Adrenal gland (tissue), 12 donors: Measurements from ENCODE around the gene RAD51AP1. TPM values are rescaled to one million over a fixed set of nuclear protein-coding genes. Genes with fewer than 3 reads are reported as not detected.

Experiments
- DNase-seq, 7 donors: peaks; one replicate each; pipeline ENCODE4 v3.0.0-alpha.2; 2019 to 2020
- H3K27ac ChIP-seq, 5 donors: fragments of 200-600 bp; sonication (generic) in 4 of 5; 1 replicate in 3 of 5; 2 replicates in 2 of 5; pipeline versions ENCODE4 v1.5.1 to v1.8.0; 2016 to 2020; ENCODE audit warnings: mild to moderate bottlenecking in 1 of 5
- H3K27me3 ChIP-seq: fragments of 200-600 bp; 2 replicates; pipeline ENCODE4 v1.8.0; 2021
- H3K36me3 ChIP-seq, 2 donors: fragments of 200-600 bp; replicated peaks in 1 of 2; 1 replicate in 1 of 2; 2 replicates in 1 of 2; pipeline versions ENCODE4 v1.5.1 to v1.8.0; 2018 to 2022
- H3K4me1 ChIP-seq, 2 donors: fragments of 200-600 bp; replicated peaks in 1 of 2; 1 replicate in 1 of 2; 2 replicates in 1 of 2; pipeline versions ENCODE4 v1.5.1 to v1.8.0; 2018 to 2021
- H3K4me3 ChIP-seq, 4 donors: fragments of 200-600 bp; sonication (generic) in 3 of 4; one replicate each; pipeline ENCODE4 v1.5.1; 2016 to 2018
- H3K9me3 ChIP-seq, 3 donors: fragments of 200-600 bp; sonication (generic) in 1 of 3; replicated peaks in 1 of 3; 1 replicate in 2 of 3; 2 replicates in 1 of 3; pipeline versions ENCODE4 v1.5.1 to v1.8.0; 2016 to 2021
- CTCF ChIP-seq, 6 experiments: fragments of 450-650 bp in 4 of 6; fragments of 200-600 bp in 2 of 6; sonication (generic) in 1 of 6; IDR thresholded peaks; 1 replicate in 5 of 6; 2 replicates in 1 of 6; pipeline versions ENCODE4 v1.5.1 to v1.8.0; 2016 to 2021; ENCODE audit warnings: antibody characterized with exemption in 6 of 6, mild to moderate bottlenecking in 2 of 6, moderate library complexity in 1 of 6
- POLR2A ChIP-seq, 2 donors: fragments of 450-650 bp; IDR thresholded peaks; one replicate each; pipeline ENCODE4 v1.6.1; 2017; ENCODE audit warnings: antibody characterized with exemption in 2 of 2, mild to moderate bottlenecking in 2 of 2, moderate library complexity in 1 of 2
- WGBS, 4 donors: extraction: QIAGEN DNeasy Blood & Tissue Kit in 2 of 4; methylation state at CpG; one replicate each; pipeline versions ENCODE4 v1.1.5 to v1.1.7; 2013 to 2017; 5-methylcytosine and 5-hydroxymethylcytosine counted together
- intact Hi-C, 2 donors: fragments of 100-400 bp; cut with DNase I; formaldehyde crosslinking; loops; one replicate each; pipeline versions ENCODE4 v1.14.1 to v1.15.0; 2022 to 2023
- polyA plus RNA-seq, 3 donors: library from polyadenylated mRNA; stranded (reverse); fragments of 200-250 nt in 2 of 3; fragments of 350-450 nt in 1 of 3; fragmentation: Illumina TruSeq in 1 of 3; extraction: RNeasy Lipid Tissue Mini Kit (QIAGEN cat#74804) in 1 of 3; gene quantifications; one replicate each; pipeline ENCODE4 v1.2.3, GENCODE V29; 2013 to 2014
- total RNA-seq, 9 donors: library from RNA; depleted of rRNA in 4 of 9; stranded (reverse); fragments of >200 nt in 4 of 9; fragments of 120-200 nt in 1 of 9; fragmentation: NEBNext Ultra II Directional in 1 of 9; extraction: Animal tissue kit (Norgen Biotek cat#: 25700) in 1 of 9; gene quantifications; one replicate each; pipeline versions ENCODE4 v1.1.0 to v1.2.4, GENCODE V29; 2013 to 2023
- donor health status: healthy with polysubstance abuse.
- donor health status: Bipolar disorder and iron deficiency.
- donor health status: DM: yes; HTN: yes; CAD: no.
- donor health status: DM: no; HTN: no; CAD: no.
- donor health status: DM: no; HTN: no; CAD: no.
- donor health status: DM: yes; HTN: yes; CAD: no.

Gene RAD51AP1
- total and polyA plus RNA-seq, 12 donors: 0.55 to 12.1 (median 1.9) TPM; not detected in 1

- H3K4me1 ChIP-seq: no peaks in the 10 kb centered on the region
- H3K27me3 ChIP-seq: no peaks in the 10 kb centered on the region
- DNase-seq: no peak
- TF ChIP-seq CTCF (IDR thresholded peaks at IDR 0.05): peak in 5 of 6 experiments; percentile 30 to 67 (median 57)
- TF ChIP-seq POLR2A (IDR thresholded peaks at IDR 0.05): no peak
- H3K36me3 ChIP-seq: peaks cover 0 to 24% of the 10 kb centered on the region in 2 donors
- no peak overlapping the region for H3K27ac ChIP-seq
- H3K4me3 ChIP-seq: no peak overlapping the region
- H3K9me3 ChIP-seq: no peaks in the 10 kb centered on the region
- WGBS, 4 donors: 94 to 98% (median 96%) methylated on average over 2 of the region's 2 CpGs
- intact Hi-C loops: no loop called here
These were observed 11.7 kb upstream of the RAD51AP1 start for GRCh38 chr12:4526923-4527546.

GRCh38 chr12:4530160-4530559 lies 8.5 kb upstream of the RAD51AP1 start:
- H3K27me3 ChIP-seq: no peaks in the 10 kb centered on the region
- intact Hi-C loops: loop anchor here in 1 of 2 donors (10.0 kb wide), 1 partner anchor 225 kb away; no protein-coding TSS in a partner anchor
- peaks cover 0 to 26% of the 10 kb centered on the region in 2 donors for H3K36me3 ChIP-seq
- WGBS, 4 donors: 77 to 79% (median 78%) methylated on average over 1 of the region's 1 CpG
- no peak overlapping the region for H3K4me3 ChIP-seq
- no peaks in the 10 kb centered on the region for H3K4me1 ChIP-seq
- no peak for TF ChIP-seq CTCF (IDR thresholded peaks at IDR 0.05)
- no peak for TF ChIP-seq POLR2A (IDR thresholded peaks at IDR 0.05)
- DNase-seq: no peak
- H3K9me3 ChIP-seq: no peaks in the 10 kb centered on the region
- H3K27ac ChIP-seq: no peak overlapping the region

DNA sequence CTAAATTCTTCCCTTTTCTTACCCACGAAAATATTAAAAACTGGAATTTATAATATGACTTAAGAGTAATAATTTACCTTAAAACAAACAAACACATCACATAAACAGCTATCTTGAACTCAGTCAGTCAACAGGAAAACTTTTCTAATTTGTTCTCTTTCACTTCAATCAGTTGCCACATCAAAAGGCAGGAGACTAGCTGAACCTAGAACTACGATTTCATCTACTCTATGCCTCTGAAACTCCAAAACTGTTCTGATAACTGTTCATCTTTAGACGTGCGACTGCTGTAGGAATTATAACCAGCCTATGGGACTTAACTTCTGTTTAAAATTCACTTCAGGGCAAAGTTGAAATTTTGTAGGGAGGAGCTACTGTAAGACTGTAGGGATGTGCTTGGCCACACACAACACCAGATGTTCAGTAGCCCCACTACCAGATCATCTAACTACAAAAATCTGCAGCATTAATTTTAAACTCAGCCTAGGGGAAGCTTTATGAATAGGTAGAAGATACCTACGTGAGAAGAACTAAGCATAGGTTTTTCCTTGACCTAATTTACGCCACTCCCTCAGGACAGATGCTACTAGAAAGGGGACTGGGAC lies 7.6 kb upstream of the RAD51AP1 start:
- DNase-seq: no peak
- Histone ChIP-seq H3K27ac (no peak overlapping the region), H3K4me3 (no peak overlapping the region), H3K9me3 (no peaks in the 10 kb centered on the region), H3K36me3 (peaks cover 0 to 23% of the 10 kb centered on the region in 2 donors), H3K4me1 (no peaks in the 10 kb centered on the region), H3K27me3 (no peaks in the 10 kb centered on the region)
- no peak for TF ChIP-seq CTCF (IDR thresholded peaks at IDR 0.05)
- no peak for TF ChIP-seq POLR2A (IDR thresholded peaks at IDR 0.05)
- intact Hi-C loops: loop anchor here in 1 of 2 donors (10.0 kb wide), 1 partner anchor 226 kb away; no protein-coding TSS in a partner anchor
- WGBS, 4 donors: 72 to 84% (median 82%) methylated on average over 6 of the region's 6 CpGs

- 81 to 93% (median 90%) methylated on average over 4 of the region's 4 CpGs for WGBS, 4 donors
- DNase-seq: no peak
- Histone ChIP-seq H3K4me1 (peaks cover 11 to 19% of the 10 kb centered on the region in 2 donors), H3K27me3 (no peaks in the 10 kb centered on the region), H3K4me3 (no peak overlapping the region), H3K9me3 (no peaks in the 10 kb centered on the region), H3K36me3 (peaks cover 0 to 15% of the 10 kb centered on the region in 2 donors), H3K27ac (no peak overlapping the region)
- intact Hi-C loops: loop anchor here in 1 of 2 donors (10.0 kb wide), 1 partner anchor 230 kb away; no protein-coding TSS in a partner anchor
- TF ChIP-seq CTCF (IDR thresholded peaks at IDR 0.05): no peak
- no peak for TF ChIP-seq POLR2A (IDR thresholded peaks at IDR 0.05)
These were observed 3.6 kb upstream of the RAD51AP1 start for GRCh38 chr12:4535092-4535491.
